Astrocyte of the spinal cord (primary cell): Measurements from ENCODE around the gene PTPRF.

ENCODE experiments used
- DNase-seq: peaks from one replicate; pipeline ENCODE4 v3.0.0; 2011; ENCODE audit warnings: low read depth, low spot score
- H3K4me3 ChIP-seq: 2 replicates; pipeline ENCODE4 v1.5.1; 2011; ENCODE audit warnings: low read depth, mild to moderate bottlenecking, low read length, moderate library complexity
- CTCF ChIP-seq: IDR thresholded peaks from 2 replicates; pipeline ENCODE4 v1.5.1; 2012; ENCODE audit warnings: low read depth, mild to moderate bottlenecking, low read length, inconsistent platforms
- in situ Hi-C: cut with HindIII; loops from 2 replicates; pipeline ENCODE4 v1.10.0; 2017; ENCODE audit warnings: low sequenced_read_pairs

The PTPRF gene

GRCh38 chr1:43597721-43598120, 67.0 kb downstream of the PTPRF start:
- DNase-seq: no peak
- no peak overlapping the region for H3K4me3 ChIP-seq
- in situ Hi-C loops: no loop called here
- no peak for TF ChIP-seq CTCF

- no peak for DNase-seq
- in situ Hi-C loops: no loop called here
- no peak for TF ChIP-seq CTCF
- no peak overlapping the region for H3K4me3 ChIP-seq
Measured at GRCh38 chr1:43598622-43599021, 67.9 kb downstream of the PTPRF start.

GRCh38 chr1:43600033-43601020, 69.6 kb downstream of the PTPRF start:
- in situ Hi-C loops: no loop called here
- TF ChIP-seq CTCF: no peak
- no peak overlapping the region for H3K4me3 ChIP-seq
- no peak for DNase-seq

- H3K4me3 ChIP-seq: no peak overlapping the region
- DNase-seq: no peak
- in situ Hi-C loops: no loop called here
- TF ChIP-seq CTCF: no peak
Measured at GRCh38 chr1:43602990-43603389, 72.3 kb downstream of the PTPRF start.

- in situ Hi-C loops: no loop called here
Measured at GRCh38 chr1:43604192-43604591, 73.5 kb downstream of the PTPRF start.

GRCh38 chr1:43605157-43605556, 74.5 kb downstream of the PTPRF start:
- DNase-seq: no peak
- in situ Hi-C loops: no loop called here
- no peak overlapping the region for H3K4me3 ChIP-seq
- no peak for TF ChIP-seq CTCF

More at GRCh38 chr1:43604192-43604591, 73.5 kb downstream of the PTPRF start:
- no peak overlapping the region for H3K4me3 ChIP-seq
- TF ChIP-seq CTCF: no peak
- DNase-seq: no peak
